HG03108 (cell line): ENCODE measurements around the gene NDUFA8.
"Not testable (repeated sequence)": the region's sequence is repeated elsewhere in the genome, so short reads cannot be mapped to it uniquely, and the experiment has no call there.

Experiments
- ATAC-seq: cut with Tn5 transposase; IDR thresholded peaks from one replicate; pipeline ENCODE4 v1.9.1; 2021; ENCODE audit warnings: moderate library complexity; ENCODE audit not compliant: unreplicated experiment

NDUFA8 gene

DNA sequence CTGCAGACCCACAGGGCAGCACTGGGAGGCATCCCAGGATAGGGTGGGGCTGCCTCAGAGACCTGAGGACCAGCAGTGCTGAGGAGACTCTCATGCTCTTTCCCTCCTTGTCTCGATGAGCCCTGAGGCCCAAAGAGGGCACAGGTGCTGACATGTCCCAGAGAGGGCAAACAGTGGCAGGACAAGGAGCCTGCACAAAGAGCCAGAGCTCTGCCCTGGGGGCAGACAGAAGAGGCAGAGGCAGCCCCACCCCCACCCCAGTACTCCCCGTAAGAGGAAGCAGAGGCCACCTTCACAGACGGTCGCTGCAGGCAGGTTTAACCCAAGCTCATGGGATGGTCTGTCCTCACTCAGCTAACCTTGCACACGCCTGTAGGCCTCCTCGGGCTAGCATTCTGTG, 37.1 kb downstream of the NDUFA8 start:
- no peak for ATAC-seq

DNA sequence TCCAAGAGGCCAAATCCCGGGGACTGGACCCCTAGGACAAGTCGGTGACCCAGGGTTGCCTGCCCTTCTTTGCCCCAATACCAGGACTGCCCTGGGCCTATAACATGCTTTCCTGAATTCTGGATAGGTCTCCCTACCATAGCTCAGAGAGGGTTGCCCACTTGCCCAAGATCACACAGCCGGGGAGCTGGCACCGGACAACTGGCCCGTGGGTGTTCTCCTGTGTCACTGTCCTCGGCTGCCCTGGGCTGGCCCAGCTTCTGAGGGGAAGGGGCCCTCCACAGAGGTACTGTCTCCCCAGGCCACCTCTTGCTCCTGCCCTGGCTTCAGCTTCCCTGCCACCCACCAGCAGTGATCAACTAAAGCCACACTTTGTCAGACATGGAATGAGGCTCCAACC, 37.6 kb downstream of the NDUFA8 start:
- ATAC-seq = no peak

- ATAC-seq = no peak
Observed at GRCh38 chr9:122121391-122121790, 38.2 kb downstream of the NDUFA8 start.

- no peak for ATAC-seq
Observed at GRCh38 chr9:122120316-122121071, 39.1 kb downstream of the NDUFA8 start.

GRCh38 chr9:122119721-122120120, 39.9 kb downstream of the NDUFA8 start:
- ATAC-seq = no peak

- ATAC-seq = no peak
Observed at GRCh38 chr9:122119166-122119521, 40.4 kb downstream of the NDUFA8 start.

DNA sequence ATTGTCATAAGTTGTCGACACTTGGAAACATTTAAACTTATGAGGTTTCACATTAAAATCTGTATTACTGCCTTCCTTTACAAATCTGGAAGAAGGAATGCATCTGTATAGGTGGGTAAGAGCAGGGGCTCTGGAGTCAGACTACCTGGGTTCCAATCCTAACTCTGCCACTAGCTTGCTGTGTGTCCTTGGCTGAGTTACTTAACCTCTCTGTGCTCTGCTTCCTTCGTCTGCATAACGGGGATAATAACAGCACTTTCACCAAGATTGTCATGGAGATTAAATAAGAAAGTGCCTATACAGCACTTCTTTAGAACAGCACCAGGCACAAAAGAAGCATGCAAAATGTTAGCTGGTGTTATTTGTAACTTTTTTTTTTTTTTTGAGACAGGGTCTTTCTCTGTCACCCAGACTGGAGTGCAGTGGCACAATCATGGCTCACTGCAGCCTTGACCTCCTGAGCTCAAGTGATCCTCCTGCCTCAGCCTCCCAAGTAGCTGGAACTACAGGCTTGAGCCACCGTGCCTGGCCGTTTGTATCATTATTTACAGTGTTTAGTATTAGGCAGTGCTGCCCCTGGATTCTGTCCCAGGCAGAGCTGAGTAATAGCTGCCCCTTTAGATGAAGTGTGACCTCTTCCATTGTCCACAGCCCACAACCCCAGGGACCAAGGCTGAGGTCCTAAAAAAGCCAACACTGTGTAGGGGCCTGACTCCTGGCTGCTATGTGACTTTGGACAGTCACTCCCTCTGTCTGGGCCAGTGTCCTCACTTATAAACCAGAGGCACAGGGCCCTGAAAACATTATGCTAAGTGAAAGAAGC, 41.0 kb downstream of the NDUFA8 start:
- no peak for ATAC-seq

GRCh38 chr9:122117241-122117640, 42.3 kb downstream of the NDUFA8 start:
- ATAC-seq = not testable (repeated sequence)

DNA sequence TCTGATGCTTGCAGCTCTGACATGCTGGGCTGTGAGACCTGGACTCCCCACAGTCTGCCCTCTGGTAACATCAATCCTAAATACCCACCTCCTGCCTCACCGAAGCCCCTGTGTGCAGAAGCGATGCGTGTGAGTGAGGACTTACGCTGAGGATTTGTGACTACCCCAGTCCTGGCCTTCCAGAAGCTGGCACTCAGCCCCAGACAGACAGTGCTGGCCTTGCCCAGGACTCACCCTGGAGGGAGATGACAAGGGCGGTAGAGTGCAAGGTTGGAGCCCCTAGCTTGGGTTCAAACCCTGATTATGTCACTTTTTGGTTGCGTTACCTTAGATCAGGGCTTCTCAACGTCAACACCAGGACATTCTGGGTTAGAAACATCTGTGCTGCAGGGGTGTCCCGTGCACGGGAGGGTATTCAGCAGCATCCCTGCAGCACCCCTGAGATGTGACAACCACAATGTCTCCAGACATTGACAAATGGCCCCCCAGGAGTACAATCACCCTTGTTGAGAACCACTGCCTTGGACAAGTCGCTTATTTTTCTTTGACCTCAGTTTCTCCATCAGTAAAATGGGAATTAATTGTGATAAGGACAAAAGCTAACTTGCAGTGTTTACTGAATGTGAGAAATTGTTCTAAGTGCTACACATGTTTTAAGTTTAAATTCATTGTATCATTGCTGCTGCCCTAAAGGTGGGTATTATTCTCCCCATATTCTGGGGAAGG, 43.0 kb downstream of the NDUFA8 start:
- ATAC-seq = no peak

- no peak for ATAC-seq
Observed at GRCh38 chr9:122116040-122116439, 43.5 kb downstream of the NDUFA8 start.

GRCh38 chr9:122115176-122116035, 44.2 kb downstream of the NDUFA8 start:
- no peak for ATAC-seq

GRCh38 chr9:122113574-122113973, 46.0 kb downstream of the NDUFA8 start:
- no peak for ATAC-seq

DNA sequence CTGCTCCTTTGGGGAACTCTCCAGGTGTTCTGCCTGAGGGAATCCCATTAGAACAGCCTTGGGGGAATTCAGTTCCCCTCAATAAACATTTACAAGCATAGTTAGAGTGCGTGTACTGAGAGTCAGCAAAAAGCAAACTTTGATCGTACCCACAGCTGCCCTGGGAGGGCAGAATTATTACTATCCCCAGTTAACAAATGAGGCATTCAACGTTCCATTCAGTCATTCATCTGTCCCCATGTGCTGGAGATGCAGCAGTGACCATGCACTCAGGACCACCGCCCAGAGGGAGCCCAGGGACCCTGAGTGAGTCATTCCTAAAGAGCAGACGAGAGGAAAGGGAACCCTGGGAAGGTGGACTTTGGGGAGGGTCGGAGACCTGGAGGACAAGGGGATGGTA, 47.3 kb downstream of the NDUFA8 start:
- no peak for ATAC-seq

DNA sequence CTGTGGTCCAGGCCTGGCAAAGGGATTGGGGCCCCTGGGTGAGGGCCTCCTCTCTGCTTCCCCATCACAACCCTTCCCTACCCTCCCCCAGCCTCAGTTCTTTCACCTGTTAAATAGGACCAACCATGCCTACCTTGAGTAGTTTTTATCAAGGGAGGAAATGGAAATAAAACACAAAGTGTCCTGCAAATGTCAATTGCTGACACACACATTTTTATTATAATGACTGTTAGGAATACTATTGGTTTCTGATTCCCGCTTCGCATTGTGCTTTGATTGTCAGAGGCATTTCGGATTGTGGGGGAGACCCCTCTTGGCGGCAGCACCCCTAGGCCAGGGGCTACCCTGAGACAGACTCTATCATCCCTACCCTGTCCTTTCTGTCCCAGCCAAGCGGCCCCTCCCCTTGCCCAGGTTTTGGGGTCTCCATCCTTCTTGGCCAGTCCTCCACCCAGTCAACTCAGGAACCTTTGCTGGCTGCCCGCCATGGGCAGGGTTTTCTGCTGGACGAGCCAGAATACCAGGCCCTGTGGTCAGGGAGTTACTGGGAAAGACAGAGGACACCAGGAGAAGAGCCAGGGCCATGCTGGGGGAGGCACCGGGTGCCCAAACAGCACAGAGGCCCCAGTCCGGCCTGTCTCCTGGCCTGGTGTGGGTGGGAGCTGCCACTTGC, 48.0 kb downstream of the NDUFA8 start:
- no peak for ATAC-seq

- no peak for ATAC-seq
Observed at GRCh38 chr9:122110100-122110833, 49.3 kb downstream of the NDUFA8 start.

DNA sequence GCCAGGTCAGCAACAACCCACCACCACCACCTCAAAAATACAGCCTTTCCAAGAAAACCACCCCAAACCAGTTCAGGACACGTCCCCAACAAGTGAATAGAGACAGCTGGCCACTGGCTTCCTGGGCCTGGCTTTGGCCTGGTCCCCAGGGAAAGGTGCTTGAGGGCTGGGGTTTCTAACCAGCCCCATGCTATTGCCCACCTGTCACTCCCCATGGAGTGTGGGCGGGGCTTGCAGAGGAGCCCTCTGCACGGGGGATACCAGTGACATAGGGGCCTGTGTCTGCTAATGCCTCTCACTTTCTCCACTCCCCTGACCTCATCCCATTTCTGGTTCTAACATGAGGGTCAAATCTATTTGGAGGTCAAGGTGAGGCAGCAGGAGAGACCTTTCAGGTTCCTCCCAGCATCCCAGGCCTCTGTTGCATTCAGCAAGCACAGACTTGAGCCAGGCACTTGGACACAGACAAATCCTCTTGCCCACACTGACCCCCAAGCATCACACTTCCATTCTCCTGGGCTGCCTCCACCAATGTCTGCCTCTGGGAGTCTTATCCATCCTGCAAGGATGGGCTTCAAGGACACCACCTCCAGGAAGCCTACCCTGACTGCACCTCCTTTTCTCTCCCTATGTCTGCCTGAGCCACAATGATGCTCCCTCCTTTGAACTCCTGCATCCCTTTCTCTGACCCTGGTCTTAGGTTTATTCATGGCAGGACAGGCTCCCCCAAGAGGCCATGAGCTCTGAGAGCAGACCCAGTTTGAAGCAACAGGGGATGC, 50.4 kb downstream of the NDUFA8 start:
- no peak for ATAC-seq

- ATAC-seq = no peak
Observed at GRCh38 chr9:122107291-122107805, 52.2 kb downstream of the NDUFA8 start.

- no peak for ATAC-seq
Observed at GRCh38 chr9:122106576-122106975, 53.0 kb downstream of the NDUFA8 start.

DNA sequence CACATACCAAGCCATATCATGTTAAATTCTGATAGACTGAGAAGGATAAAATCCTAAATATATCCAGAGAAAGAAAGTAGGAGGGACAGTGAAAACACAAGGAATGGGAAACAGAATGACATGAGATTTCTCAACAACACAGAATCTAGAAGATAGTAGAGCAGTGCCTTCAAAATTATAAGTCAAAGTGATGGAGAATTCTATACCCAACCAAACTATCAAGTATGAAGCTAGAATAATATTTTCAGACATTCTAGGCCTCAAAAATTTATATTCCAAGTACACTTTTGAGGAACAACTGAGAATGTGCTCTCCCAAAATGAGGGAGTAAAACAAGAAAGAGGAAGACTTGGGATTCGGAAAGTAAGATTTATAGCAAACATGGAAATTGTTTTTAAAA, 55.6 kb downstream of the NDUFA8 start:
- no peak for ATAC-seq
